NCI-H2171 treated with DMSO at 0.1 percent for 48 hours (cell line): ENCODE results near the gene HHAT.

ENCODE experiments used
- DNase-seq: peaks from one replicate; lab custom pipeline; 2025; lab: John Stamatoyannopoulos, UW

HHAT gene

DNA sequence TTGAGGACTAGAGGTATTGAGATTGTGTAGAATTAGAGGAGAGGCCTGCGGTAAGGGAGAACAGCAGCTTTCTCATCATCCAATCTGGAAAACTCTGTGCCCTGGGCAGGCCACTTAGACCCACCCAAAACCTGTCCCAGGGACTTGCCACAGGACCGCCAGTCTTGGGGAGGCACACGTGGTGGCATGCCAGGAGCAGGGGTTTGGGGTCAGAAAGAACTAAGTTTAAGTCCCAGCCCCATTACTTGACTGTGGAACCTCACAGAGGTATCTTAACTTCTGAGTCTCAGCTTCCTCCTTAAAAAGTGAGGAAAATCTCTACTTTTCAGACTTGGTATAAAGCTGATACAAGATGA, 356.6 kb downstream of the HHAT start:
- DNase-seq = no peak

DNA sequence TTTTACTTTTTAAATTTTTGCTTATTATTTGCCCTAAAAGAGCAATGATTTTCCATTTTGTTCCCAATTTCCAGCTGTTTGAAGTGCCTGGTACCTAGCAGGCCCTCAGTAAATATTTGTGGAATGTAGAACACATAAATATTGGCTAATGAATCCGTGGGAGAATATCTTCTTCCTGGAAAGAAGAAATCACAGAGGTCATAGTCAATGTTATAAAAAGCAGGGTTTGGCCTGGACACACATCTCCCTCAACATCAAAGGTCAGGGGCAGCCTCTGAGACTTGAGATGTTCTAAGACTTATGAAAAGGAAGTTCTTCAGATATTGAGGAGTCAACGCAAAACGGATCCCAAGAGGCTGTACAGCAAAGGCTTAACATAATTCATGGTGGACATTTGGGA, 358.1 kb downstream of the HHAT start:
- no peak for DNase-seq

DNA sequence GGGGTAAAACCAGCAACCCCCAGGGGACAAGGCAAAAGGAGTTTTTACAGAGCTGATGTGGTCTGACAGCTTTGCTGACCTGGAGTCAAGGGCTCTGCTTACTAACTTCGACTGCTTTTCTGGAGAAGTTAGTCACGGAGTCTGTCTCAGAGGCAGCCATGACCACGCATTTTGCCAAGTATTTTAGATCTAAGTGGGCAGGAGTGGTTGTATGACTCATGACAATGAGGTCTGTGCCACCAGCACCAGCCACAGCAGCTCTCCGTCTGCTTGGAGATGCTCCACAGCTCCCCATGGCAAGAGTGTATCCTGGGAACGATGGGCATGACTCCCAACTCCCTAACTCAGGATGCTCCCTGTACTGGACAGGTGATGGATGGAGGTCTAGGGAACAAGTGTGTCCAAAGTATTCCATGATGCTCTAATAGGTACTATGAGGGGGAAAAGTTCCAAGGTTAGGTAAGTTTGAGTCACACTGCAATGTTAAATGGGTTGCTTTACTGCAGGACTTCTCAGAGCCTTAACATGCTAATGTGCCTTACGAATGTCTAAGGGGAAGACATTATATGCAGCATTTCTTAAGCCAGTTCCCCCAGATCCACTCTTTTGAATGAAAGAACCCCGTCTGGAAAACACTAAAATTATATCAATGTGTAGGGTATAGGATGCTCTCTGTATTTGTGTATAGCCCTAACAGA, 359.0 kb downstream of the HHAT start:
- DNase-seq = no peak

DNA sequence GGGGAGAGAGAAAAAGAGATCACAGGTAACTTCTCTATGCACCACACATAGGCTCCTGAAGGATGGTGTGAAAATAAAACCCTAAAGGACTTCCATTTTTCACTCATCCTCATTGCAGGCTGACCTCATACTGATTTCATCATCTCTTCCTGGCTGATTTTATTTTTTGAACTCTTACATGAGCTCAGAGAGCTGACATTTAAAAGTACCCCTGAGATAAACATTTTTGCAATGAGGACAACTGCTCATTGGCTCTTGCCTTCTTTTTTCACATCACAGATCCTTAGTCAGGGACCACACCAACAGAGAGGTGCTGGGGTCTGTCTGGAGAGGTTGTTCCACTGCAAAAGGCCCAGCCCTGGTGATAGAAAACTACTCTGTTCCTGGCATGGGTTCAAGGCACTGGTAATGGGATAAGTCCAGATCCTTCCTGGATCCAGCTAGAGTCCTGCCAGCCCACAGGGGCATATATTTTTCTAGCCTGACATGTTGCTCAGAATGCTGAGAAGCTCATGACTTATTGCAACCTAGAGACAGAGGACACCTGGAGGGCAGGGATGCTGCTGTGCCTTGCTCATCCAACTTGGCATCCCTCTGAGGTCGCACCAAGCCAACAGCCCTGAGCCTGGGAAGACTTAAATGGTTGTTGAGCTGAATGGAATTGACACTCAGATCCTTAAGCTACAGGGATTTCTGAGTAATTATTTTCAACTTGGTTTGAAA, 360.0 kb downstream of the HHAT start:
- no peak for DNase-seq

DNA sequence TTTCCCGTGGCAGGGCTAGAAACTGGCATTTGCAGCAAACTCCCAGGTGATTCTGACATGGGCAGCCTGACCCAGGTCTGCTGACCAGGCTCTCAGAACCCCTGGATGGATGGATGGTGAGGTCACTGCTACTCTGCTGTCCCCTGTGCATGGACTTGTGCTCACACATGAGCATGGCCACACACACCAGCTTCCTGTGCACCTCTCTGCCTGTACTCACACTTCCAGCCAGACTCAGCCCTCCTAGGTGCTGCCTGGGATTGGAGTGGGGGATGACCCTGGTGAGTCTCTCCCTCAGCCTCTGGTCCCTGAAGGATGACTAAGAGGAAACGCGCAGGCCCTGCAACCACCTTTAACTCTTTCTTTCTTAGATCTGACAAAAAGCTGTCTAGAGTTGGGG, 361.1 kb downstream of the HHAT start:
- DNase-seq = no peak

DNA sequence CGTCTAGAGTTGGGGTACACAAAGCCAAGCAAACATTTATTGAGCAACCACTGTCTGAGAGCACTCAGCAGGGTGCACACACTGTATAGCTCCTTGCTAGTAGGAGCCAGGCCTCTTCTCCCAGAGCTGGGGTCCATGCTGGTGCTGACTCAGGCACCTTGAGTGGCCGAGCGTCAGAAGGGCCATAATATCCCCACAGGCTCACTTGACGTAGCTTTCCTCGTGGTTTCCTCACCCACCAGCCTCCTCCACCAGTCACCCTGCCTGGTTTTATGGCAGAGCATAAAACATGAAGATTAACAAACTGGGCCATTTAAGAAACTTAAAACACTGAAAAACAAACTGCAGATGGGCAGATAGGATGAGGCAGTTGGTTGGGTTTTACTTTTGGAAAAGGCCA, 361.5 kb downstream of the HHAT start:
- DNase-seq = no peak

DNA sequence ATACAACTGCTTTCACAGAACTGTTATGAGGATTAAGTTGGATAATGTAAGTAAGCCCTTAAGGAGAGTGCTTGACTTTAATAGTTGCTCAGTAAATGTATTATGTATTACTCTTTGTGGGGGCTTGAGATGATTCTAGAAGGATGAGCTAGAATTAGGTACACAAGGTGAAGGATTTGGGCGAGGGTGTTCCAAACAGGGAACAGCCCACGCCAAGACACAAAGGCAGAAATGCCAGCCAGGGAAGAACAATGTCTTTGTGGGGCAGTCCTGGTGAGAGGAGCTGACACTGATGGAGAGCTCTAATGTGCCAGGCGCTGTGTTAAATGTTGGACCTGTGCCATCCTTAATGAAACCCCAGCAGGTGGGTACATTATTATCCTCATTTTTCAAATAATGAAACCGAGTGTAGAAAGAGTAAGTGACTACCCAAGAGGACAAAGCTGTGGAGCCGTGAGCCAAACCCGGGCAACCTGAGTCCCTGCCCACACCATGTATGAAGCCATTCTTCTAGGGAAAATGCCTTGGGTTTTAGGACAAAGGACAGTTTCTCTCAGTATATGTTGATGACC, 362.4 kb downstream of the HHAT start:
- DNase-seq = no peak

DNA sequence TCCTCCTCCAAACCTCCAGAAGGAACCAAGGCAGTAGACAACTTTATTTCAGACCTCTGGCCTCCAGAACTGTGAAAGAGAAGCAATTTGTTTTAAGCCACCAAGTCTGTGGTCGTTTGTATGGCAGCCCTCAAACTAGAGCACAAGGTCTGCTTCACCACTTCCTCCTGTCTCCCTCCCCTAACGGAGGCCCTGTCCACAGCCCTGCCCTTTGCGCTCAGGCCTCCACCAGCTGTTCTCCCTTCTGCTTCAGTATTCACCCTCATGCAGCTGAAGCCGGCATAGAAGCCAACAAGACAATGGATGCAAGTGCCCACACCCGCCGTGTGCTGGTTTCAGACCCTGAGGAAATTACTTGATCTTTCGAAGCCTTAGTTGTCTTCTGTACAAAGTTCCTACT, 364.1 kb downstream of the HHAT start:
- no peak for DNase-seq

DNA sequence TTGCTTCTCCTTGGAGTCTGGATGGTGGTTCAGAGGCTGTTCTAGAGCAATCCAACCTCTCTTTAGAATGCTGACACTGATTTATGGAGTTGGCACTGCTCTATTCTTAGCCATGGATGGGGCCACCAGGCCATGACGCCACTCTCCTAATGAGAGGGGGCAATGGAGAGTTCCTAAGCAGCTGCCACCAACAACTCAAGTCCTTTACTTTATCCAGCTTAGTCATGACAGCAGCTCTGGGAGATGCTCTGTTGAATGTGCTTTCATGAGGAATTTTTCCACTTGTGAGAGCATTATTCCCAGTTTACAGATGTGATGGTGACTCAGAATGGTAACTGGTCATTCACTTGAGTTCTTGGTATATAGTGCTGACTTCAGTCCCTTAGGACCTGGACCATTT, 366.3 kb downstream of the HHAT start:
- DNase-seq = no peak

DNA sequence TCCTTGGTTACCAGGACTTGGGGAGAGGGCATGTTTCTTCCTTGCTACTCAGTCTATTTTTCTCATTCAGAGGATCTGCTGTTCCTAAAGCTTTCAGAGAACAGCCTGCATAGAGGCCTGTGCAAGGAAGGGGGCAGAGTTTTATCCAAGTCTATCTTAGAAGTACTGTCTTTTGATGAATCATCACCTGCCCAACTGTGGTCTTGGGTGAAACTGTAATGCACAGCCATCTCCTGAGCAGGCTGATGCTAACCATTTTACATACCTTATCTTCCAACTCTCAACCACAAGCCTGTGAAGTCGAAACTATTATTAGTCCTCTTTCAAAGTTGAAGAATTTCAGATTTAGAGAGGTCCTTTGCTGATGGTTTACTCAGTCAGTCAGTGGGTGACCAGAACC, 368.0 kb downstream of the HHAT start:
- DNase-seq = no peak

DNA sequence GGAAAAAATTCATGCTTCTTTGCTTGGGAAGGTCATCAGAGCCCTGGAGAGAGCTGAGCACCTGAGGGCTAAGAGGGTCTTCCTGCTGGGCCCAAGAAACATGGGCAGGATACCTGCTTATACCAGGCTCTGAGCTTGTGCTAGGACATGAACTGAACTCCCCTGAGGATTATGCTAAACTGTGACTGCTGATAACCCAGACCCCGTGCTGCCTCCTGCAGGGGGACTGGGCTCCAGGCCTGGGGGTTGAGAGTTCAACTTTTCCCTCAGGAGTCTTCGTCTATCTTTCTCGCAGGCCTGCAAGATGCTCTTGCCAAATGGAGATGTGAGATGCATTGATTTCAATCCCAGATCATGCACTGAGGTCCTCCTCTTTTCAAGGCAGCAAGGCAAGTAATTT, 368.5 kb downstream of the HHAT start:
- no peak for DNase-seq

DNA sequence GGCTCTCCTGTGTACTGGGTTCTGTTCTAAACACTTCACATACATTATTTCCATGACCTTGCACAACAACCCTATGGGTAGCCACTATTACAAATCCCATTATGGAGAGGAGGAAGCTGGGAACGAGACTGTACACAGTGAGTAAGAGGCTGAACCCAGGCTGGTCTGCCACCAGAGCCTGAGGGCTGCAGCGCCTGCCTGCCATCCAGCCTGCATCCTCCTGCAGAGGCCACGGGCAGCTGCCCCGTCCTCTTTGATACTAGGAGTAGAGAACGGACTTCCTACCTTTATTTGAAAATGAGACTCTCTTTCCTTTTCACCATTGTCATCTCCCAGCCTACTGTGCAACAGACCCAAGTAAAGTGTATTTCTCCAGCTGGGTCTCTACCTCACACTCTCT, 370.0 kb downstream of the HHAT start:
- no peak for DNase-seq

DNA sequence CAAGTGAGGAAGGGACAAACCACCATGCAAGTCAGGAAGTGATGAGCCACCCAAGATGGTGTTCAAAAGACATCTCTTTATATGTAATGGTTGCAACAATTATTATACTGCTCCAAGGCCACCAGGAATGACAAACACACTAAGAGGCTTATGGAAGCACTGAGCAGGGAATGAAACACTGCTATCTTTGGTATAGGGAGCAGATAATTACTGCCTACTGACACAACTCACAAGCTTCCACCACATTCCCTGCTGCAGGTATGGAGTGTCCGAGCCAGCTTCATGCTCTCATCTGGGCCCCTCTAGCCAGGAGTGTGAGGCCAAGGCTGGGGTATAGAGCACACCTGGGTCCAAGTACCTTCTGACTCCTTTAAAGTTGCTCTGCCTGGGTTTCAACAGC, 371.4 kb downstream of the HHAT start:
- DNase-seq = no peak

DNA sequence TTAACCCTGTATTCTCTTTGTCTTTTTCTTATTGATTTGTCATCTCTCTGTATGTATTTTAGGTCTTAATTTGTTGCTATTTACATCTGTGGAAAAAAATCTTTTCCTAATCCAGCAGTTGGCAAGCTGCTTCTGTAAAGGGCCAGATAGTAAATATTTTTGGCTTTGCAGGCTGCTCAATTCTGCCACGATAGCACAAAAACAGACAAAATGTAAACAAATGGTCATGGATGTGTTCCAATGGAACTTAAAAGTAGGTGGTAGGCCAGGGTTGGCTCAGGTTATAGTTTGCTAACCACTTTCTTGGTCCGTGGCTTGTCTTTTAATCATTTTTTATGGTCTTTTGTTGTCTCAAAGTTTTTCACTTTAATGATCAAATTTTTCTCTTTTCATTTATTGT, 371.8 kb downstream of the HHAT start:
- DNase-seq = no peak

DNA sequence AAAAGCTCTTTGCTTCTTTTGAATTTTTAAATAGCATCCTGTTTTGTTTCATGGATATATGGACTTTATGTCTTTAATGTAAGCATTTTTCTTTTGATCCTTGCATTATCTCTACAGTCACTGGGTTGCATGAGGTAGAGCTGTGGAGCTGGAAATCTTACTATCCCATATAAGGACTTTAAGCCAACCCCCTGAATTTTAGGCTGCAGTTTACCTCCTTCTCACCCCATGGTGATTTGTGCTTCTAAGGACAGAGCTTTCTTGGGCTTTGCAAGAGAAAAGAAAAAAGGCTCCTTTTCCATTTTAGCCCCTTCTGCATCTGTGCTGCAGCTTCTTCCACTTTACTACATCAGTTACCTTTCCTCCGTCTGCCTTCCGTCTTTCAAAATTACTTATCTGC, 373.8 kb downstream of the HHAT start:
- no peak for DNase-seq

DNA sequence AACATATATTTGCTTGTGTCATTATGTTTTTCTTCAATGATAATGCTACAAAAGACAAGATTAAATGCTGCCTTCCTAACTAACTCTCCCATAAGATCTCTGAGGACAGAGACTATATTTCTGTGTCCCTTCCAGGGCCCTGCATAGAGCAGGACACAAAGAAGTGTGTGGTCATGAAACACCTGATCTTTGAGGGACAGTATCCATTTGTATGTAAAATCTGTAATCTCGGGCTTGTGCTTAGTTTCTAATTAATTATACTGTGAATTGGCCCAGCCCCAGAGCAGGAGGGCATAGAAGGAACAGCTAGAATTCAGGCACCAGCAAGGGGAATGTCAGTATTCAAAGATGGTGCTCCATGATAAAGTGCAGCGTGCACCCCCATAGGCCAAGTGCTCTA, 374.9 kb downstream of the HHAT start:
- no peak for DNase-seq

DNA sequence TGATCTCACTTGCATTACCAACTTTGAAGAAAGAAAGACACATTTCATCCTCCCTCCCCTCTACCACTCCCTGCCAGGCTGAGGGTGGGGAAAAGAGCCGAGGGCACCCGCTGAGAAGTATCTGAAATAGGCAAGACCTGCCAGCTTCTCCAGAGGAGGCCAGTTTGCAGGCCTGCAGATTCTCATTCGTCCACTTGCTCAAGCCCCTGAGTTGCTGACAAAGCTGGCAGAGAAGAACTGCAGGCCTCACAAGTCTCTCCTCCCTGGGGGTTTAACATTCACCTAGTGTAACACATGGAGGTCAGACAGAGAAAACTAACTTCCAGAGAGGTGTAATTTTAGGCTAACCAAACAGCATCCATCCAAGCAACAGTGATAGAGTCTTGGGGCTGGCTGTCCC, 376.4 kb downstream of the HHAT start:
- no peak for DNase-seq

DNA sequence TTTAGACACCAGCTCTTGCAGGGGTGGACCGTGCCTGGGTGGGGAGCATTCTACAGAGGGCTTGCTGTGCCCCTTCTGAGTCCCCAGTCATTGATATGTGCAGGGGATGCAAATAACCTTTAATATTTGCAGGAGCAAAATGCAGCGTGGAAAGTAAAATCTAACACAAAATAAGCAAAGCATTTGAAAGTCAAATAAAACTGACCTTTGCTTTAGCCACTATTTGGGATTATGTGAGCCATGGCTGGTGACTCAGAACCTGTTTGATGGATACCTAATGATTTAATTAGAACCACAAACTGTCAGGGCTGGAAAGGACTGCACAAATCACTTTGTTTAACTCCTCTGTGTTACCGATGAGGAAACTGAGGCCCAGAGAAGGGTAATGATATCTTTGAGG, 377.5 kb downstream of the HHAT start:
- DNase-seq = no peak

DNA sequence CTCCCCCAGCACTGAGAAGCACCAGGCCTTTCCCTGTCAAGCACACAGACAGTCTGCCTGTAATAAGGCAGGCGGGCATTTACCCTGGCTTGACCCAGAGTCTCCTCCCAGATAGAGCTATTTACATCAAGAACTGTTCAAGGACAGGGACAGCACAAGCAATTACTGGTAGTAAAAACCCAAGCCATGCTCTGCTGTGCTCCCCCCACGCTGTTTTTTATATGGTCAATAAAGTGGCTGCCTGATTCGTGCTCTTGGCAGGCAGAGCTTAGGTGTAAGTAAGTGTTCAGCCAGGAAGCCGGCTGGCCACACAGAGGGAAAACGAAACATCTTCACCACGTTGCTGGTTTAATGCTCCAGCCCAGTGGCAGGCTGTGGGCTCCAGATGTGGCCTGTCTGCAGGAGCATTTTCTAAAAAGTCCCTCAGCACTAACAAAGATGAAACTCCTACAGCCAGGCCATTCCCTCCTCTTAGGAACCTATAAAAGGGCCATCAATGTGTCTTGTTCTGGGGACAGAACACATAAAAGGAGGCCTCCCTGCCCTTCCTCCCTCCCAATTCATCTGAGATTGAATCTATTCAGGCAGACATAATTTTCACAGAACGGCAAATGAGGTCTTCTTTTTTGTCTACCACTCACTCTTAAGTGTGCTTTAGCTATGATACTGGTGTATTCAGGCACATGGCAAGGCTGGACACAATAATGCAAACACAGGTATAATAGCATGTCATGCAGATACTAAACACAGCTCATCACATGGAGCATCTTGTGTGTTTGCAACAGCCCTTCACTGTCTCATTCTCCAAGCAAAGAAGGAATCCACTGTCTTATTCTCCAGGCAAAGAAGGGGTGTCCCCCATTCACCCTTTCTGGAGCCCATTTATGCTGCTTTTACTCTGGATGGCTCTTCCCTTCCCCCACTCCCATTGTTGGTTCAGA, 378.9 kb downstream of the HHAT start:
- DNase-seq = no peak

DNA sequence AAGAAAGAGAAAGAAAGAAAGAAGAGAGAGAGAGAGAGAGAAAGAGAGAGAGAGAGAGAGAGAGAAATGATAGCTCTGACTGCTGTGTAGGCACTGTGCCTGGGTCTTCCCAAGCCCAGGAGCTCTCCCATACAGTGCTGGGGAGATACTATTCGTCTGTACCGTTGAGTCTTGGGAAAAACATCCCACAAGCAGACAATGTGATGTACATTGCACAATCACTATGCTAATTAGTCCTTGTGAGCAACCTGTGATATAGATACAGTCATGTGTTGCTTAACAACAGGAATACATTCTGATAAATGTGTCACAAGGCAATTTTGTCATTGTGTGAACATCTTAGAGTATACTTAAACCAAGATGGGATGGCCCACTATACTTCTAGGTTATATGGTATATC, 381.0 kb downstream of the HHAT start:
- DNase-seq = no peak

DNA sequence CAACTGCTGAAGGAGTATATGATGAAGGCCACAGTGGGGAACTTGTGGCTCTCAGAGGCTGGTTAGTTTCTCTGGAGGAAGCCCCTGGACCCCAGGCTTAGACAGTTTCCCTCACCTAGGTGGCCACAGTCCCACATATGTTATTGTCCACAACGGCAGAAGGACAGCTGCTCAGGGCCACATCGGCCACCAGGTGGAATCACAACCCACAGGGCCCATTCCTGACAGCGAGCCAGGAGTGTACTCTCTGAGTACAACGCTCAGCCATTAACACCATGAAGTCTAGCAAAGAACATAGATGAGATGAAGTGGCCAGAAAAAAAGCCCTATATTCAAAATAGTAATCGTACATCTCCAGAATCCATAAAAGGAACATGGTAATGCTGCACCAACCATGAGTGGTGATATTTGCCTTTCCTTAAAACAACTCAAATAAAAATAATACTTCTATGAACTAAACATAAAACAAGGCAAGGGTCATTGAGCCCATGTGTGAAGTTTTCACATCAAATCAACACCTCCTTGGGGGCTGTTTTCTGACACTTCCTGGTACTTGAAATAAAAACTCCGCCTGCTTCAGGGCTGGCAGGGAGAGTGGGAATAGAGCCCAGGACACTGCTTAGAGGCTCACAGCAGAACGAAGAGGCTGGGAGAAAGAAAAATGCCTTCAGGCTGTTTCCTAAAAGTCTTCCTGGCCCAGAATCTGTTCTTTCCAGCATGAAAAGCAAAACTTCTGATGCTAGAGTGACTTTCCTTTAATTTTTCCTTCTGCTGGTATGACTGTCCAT, 383.3 kb downstream of the HHAT start:
- DNase-seq = no peak

DNA sequence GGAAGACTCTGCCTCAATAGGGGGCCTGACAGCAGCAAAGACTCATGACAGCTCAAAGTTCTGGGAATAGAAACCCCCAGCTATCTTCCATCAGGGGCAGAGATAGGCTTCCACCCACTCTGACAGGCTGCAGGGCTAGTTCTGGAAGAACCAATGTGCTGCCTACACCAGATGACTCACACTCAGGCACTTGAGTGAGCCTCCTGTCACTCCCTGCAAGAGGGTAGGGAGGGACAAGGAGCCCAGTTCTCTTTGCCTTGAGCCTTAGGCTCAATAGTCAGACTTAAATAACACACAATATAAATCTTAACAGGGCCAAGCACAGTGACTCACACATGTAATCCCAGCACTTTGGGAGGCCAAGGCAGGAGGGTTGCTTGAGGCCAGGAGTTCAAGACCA, 386.4 kb downstream of the HHAT start:
- DNase-seq = no peak
